Heart left ventricle (tissue), 16 donors: ENCODE results near the gene KCNQ2. TPM values are rescaled to one million over a fixed set of nuclear protein-coding genes. Genes with fewer than 3 reads are reported as not detected.

ENCODE experiments used
- ATAC-seq, 4 donors: fragments of 200-7000 bp; cut with Tn5 transposase; one replicate each; pipeline ENCODE4 v1.9.1; 2020 to 2022; ENCODE audit warnings: moderate library complexity in 4 of 4, mild to moderate bottlenecking in 3 of 4, moderate number of reproducible peaks in 1 of 4
- DNase-seq, 5 donors: peaks; one replicate each; pipeline ENCODE4 v3.0.0-alpha.2; 2020
- H3K27ac ChIP-seq, 12 donors: fragments of 200-600 bp; sonication (generic) in 4 of 12; one replicate each; pipeline versions ENCODE4 v1.5.0 to v1.8.0; 2016 to 2022; ENCODE audit warnings: mild to moderate bottlenecking in 2 of 12
- H3K27me3 ChIP-seq, 9 donors: fragments of 200-600 bp; sonication (generic) in 2 of 9; one replicate each; pipeline versions ENCODE4 v1.5.1 to v1.8.0; 2016 to 2022; ENCODE audit warnings: mild to moderate bottlenecking in 3 of 9
- H3K36me3 ChIP-seq, 9 donors: fragments of 200-600 bp; sonication (generic) in 2 of 9; one replicate each; pipeline versions ENCODE4 v1.5.0 to v1.8.0; 2018 to 2022; ENCODE audit warnings: mild to moderate bottlenecking in 2 of 9
- H3K4me1 ChIP-seq, 12 donors: fragments of 200-600 bp; sonication (generic) in 4 of 12; one replicate each; pipeline versions ENCODE4 v1.5.0 to v1.8.0; 2016 to 2022; ENCODE audit warnings: mild to moderate bottlenecking in 3 of 12
- H3K4me3 ChIP-seq, 12 donors: fragments of 200-600 bp; sonication (generic) in 4 of 12; one replicate each; pipeline versions ENCODE4 v1.5.0 to v1.8.0; 2017 to 2022; ENCODE audit warnings: mild to moderate bottlenecking in 9 of 12, moderate library complexity in 4 of 12
- H3K9me3 ChIP-seq, 12 donors: fragments of 200-600 bp; sonication (generic) in 4 of 12; one replicate each; pipeline versions ENCODE4 v1.5.0 to v1.8.0; 2016 to 2022; ENCODE audit warnings: mild to moderate bottlenecking in 1 of 12
- POLR2A ChIP-seq, 2 donors: fragments of 450-650 bp; IDR thresholded peaks; one replicate each; pipeline ENCODE4 v1.6.1; 2017; ENCODE audit warnings: antibody characterized with exemption in 2 of 2, mild to moderate bottlenecking in 2 of 2, moderate library complexity in 2 of 2
- WGBS, 4 donors: extraction: QIAGEN DNeasy Blood & Tissue Kit in 2 of 4; methylation state at CpG; one replicate each; pipeline versions ENCODE4 v1.1.5 to v1.1.7; 2013 to 2018; 5-methylcytosine and 5-hydroxymethylcytosine counted together
- intact Hi-C, 10 donors: fragments of 100-400 bp; cut with DNase I; formaldehyde crosslinking; loops; one replicate each; pipeline versions ENCODE4 v1.11.1 to v1.14.2; 2022
- polyA plus RNA-seq, 2 donors: library from polyadenylated mRNA; stranded (reverse); fragments of 200-250 nt; gene quantifications; one replicate each; pipeline ENCODE4 v1.2.3, GENCODE V29; 2013
- total RNA-seq, 9 donors: library from RNA; depleted of rRNA in 2 of 9; stranded (reverse); fragments of >200 nt in 2 of 9; fragmentation: NEBNext Ultra II Directional in 3 of 9; extraction: Animal tissue kit (Norgen Biotek cat#: 25700) in 3 of 9; gene quantifications; one replicate each; pipeline versions ENCODE4 v1.1.0 to v1.2.4, GENCODE V29; 2016 to 2023
- TF ChIP-seq, protein P1 (sequence below), 12 donors: fragments of 200-600 bp; sonication (generic) in 4 of 12; IDR thresholded peaks; one replicate each; pipeline versions ENCODE4 v1.5.0 to v1.8.0; 2018 to 2022; ENCODE audit warnings: antibody characterized with exemption in 12 of 12, mild to moderate bottlenecking in 5 of 12
- donor health status: ischemic (EF 13 %, LVEDD 7.1; RV severe dilation, severe dysfunction).
- donor health status: healthy with polysubstance abuse.
- donor health status: DM: no; HTN: yes; CAD: no.
- donor health status: DM: no; HTN: no; CAD: no.
- donor health status: ischemic (EF 25% LVEDD 6.9; RV normal size, moderate dysfunction).
- donor health status: ischemic (EF 25% LVEDD 5.7; RV mildly dilated, moderate dysfunction).
- donor health status: healthy.
- donor health status: DM: yes; HTN: yes; CAD: no.
- donor health status: ischemic (EF 35%, LVEDD 5.7; RV mildly dilated, moderate dysfunction).
- donor health status: nonischemic (EF 11% LVEDD 7.7; RV severe dilation, severe dysfunction).
- donor health status: DM: yes; HTN: yes; CAD: no.
- donor health status: PGD.
- donor health status: ischemic (EF 29% LVEDD 5.4; RV normal size, mild dysfunction).
- donor health status: nonischemic (EF 23%, LVEDD 6.1; RV moderate dilation, normal function).

KCNQ2 gene
- total and polyA plus RNA-seq, 11 donors: 0.06 to 2.6 (median 0.65) TPM; not detected in 7

DNA sequence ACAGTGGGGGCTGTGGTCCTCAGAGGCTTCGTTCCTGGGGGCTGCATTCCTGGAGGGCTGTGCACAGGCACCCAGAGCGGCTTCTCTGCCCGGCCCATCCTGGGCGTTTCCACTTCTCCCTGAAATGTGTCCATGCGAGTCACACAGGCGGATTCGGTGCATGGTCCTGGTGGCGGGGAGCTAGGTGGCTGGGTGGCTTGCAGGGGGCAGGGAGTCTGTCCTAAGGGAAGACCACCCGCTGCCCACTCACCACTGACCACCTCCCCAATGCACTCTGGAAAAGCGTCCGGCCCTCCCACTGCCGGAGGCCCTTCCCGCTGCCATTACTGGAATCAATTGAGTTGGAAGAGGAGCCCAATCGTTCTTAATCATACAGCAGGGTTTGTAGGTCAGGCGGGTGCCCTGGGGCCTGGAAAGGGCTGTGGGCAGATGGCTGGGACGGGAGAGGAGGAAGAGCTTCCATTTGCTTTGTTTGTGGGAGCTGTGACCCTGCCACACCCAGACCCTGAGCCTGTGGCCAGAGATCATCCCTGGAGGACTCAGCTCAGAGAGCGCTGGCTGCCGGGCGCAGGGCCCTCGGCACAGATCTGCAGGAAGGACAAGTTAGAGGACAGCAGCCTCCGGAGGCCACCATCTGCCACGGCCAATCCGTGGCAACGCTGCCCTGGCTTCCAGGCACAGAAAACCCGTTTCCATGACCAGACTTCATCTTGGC is 117.7 kb downstream of the KCNQ2 start:
- TF ChIP-seq, protein P1, sequence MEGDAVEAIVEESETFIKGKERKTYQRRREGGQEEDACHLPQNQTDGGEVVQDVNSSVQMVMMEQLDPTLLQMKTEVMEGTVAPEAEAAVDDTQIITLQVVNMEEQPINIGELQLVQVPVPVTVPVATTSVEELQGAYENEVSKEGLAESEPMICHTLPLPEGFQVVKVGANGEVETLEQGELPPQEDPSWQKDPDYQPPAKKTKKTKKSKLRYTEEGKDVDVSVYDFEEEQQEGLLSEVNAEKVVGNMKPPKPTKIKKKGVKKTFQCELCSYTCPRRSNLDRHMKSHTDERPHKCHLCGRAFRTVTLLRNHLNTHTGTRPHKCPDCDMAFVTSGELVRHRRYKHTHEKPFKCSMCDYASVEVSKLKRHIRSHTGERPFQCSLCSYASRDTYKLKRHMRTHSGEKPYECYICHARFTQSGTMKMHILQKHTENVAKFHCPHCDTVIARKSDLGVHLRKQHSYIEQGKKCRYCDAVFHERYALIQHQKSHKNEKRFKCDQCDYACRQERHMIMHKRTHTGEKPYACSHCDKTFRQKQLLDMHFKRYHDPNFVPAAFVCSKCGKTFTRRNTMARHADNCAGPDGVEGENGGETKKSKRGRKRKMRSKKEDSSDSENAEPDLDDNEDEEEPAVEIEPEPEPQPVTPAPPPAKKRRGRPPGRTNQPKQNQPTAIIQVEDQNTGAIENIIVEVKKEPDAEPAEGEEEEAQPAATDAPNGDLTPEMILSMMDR (IDR thresholded peaks at IDR 0.05): no peak
- TF ChIP-seq POLR2A (IDR thresholded peaks at IDR 0.05): no peak
- H3K36me3 ChIP-seq: no peaks in the 10 kb centered on the region
- peaks cover 0 to 20% (median 0%) of the 10 kb centered on the region in 9 donors for H3K27me3 ChIP-seq
- DNase-seq (peak in 1 of 5 donors; percentile 28), ATAC-seq (no peak)
- H3K4me1 ChIP-seq: peaks cover 0 to 35% (median 8%) of the 10 kb centered on the region in 12 donors
- H3K9me3 ChIP-seq: no peaks in the 10 kb centered on the region
- H3K27ac ChIP-seq: no peak overlapping the region
- 81 to 90% (median 83%) methylated on average over 17 to 25 of the region's 25 CpGs for WGBS, 4 donors
- intact Hi-C loops: no loop called here
- no peak overlapping the region for H3K4me3 ChIP-seq

DNA sequence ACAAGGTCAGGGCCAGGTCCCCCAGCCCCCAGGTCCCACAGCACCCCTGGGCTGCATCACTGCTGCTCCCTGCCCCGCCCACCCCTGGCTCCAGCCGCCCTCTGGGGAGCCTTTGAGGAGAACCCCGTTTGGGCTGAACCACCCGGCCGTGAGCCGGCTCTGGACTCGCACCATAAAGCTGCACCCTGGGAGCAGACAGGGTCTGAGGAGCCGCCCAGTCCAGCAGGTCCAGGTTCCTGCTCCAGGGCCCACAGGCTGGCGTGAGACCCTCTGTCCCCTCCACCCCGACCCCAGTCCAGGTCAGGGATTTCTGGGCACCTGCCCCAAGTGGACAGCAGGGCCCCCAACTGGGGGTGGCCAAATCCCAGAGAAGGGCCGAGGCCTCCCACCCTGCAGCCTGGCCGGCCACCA is 119.6 kb downstream of the KCNQ2 start:
- DNase-seq (peak in 1 of 5 donors; percentile 54), ATAC-seq (no peak)
- Histone ChIP-seq H3K4me3 (no peak overlapping the region), H3K9me3 (no peaks in the 10 kb centered on the region), H3K27me3 (peaks cover 0 to 4% (median 0%) of the 10 kb centered on the region in 9 donors), H3K36me3 (no peaks in the 10 kb centered on the region), H3K27ac (no peak overlapping the region), H3K4me1 (peaks cover 0 to 23% (median 7%) of the 10 kb centered on the region in 12 donors)
- WGBS, 4 donors: 49 to 63% (median 54%) methylated on average over 3 to 12 of the region's 12 CpGs
- intact Hi-C loops: no loop called here
- TF ChIP-seq, protein P1 (IDR thresholded peaks at IDR 0.05): no peak
- TF ChIP-seq POLR2A (IDR thresholded peaks at IDR 0.05): no peak

DNA sequence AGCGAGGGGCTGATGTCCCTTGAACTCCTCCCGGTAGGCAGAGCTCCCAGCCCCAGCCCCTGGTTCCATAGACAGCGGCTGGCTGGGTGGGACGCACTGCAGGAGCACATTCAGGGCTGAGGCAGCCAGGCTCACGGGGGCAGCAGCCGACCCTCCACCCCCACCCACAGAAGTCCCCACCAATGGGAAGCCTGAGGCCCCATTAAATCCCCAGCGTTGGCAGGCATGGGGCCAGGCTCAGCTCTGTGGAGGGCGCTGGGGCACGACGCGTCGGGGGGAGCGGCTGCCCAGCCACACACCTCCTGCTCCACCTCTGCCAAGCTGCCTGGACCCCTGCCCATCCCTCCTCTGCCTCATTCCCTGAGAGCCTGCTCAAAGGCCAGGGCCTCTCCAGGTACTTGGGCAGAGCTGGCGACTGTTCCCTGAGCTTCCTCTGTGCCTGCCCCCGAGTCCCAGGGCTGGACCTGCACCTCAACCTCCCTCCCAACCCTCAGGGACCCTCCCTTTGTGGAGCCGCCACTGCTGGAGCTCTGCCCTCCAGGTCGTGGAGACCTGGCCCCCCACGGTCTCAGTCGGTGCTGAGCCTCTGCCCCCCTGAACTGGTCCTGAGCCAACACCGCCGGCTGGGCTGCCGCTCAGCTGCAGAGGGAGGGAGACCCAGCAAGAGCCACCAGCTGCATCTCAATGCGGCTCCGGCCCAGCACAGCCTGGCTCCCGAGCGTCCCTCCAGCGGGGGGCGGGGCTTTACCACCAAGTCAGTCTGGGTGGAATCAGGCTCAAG is 120.5 kb downstream of the KCNQ2 start:
- WGBS, 4 donors: 25 to 36% (median 29%) methylated on average over 21 to 28 of the region's 28 CpGs
- H3K4me3 ChIP-seq: no peak overlapping the region
- peak; percentile 36 to 74 (median 45) for ATAC-seq

More for the DNA sequence above, 120.5 kb downstream of the KCNQ2 start:
- Histone ChIP-seq H3K4me1 (peaks cover 0 to 18% (median 6%) of the 10 kb centered on the region in 12 donors), H3K27me3 (peaks cover 0 to 4% (median 0%) of the 10 kb centered on the region in 9 donors), H3K36me3 (no peaks in the 10 kb centered on the region), H3K27ac (peak overlapping the region in 1 of 12 donors; percentile 7), H3K9me3 (no peaks in the 10 kb centered on the region)
- peak in 2 of 5 donors; percentile 75 to 82 for DNase-seq
- intact Hi-C loops: no loop called here
- TF ChIP-seq, protein P1 (IDR thresholded peaks at IDR 0.05): no peak
